ENCODE data around the gene ARHGEF7.
A peak's percentile ranks its signal among the peaks of the same experiment; 100 is the strongest.

The ARHGEF7 gene

GRCh38 chr13:111338841-111339240, 223.7 kb downstream of the ARHGEF7 start:
- TF ChIP-seq CTCF (IDR thresholded peaks at IDR 0.05) (no peak), ZFX (IDR thresholded peaks at IDR 0.05; ENCODE audit: borderline replicate concordance) (no peak)
- no peak overlapping the region for H3K27ac ChIP-seq

- TF ChIP-seq ZFX (IDR thresholded peaks at IDR 0.05; ENCODE audit: borderline replicate concordance) = no peak
- no peak for TF ChIP-seq CTCF (IDR thresholded peaks at IDR 0.05)
These were observed 224.4 kb downstream of the ARHGEF7 start for GRCh38 chr13:111339366-111340143.

GRCh38 chr13:111341886-111342285, 226.8 kb downstream of the ARHGEF7 start:
- H3K27ac ChIP-seq = no peak overlapping the region
- TF ChIP-seq CTCF (IDR thresholded peaks at IDR 0.05) (no peak), ZFX (IDR thresholded peaks at IDR 0.05; ENCODE audit: borderline replicate concordance) (no peak)

More at GRCh38 chr13:111339366-111340143, 224.4 kb downstream of the ARHGEF7 start:
- no peak overlapping the region for H3K27ac ChIP-seq

- H3K27ac ChIP-seq = no peak overlapping the region
- no peak for TF ChIP-seq CTCF (IDR thresholded peaks at IDR 0.05)
- TF ChIP-seq ZFX (IDR thresholded peaks at IDR 0.05; ENCODE audit: borderline replicate concordance) = no peak
These were observed 227.6 kb downstream of the ARHGEF7 start for GRCh38 chr13:111342721-111343120.

GRCh38 chr13:111343186-111343805, 228.2 kb downstream of the ARHGEF7 start:
- no peak overlapping the region for H3K27ac ChIP-seq
- TF ChIP-seq CTCF (IDR thresholded peaks at IDR 0.05) (no peak), ZFX (IDR thresholded peaks at IDR 0.05; ENCODE audit: borderline replicate concordance) (no peak)

GRCh38 chr13:111344471-111345191, 229.5 kb downstream of the ARHGEF7 start:
- peak; percentile 63 for TF ChIP-seq CTCF (IDR thresholded peaks at IDR 0.05)
- TF ChIP-seq ZFX (IDR thresholded peaks at IDR 0.05; ENCODE audit: borderline replicate concordance) = no peak
- no peak overlapping the region for H3K27ac ChIP-seq
